Stimulated activated naive B cell treated with anti-CD40 and anti-IgM and Interleukin-4, amounts not matched to agents 10 μg/mL and 1 μg/mL and 100 μg/mL, for 72 hours (primary cell): ENCODE measurements around the gene C17orf58.
A peak's percentile ranks its signal among the peaks of the same experiment; 100 is the strongest.
"Not testable (repeated sequence)": the region's sequence is repeated elsewhere in the genome, so short reads cannot be mapped to it uniquely, and the experiment has no call there.

Experiments
- ATAC-seq, 2 donors: fragments of 150-1000 bp; cut with Tn5 transposase; replicated peaks; 2 replicates each; pipeline ENCODE4 v1.10.0; 2021; ENCODE audit warnings: moderate library complexity in 1 of 2
- DNase-seq: peaks from one replicate; pipeline ENCODE4 v3.0.0; 2021
- H3K27ac Mint-ChIP-seq: one replicate; pipeline ENCODE4 v1.8.0; 2022; ENCODE audit warnings: mild to moderate bottlenecking, mixed read lengths
- H3K27me3 Mint-ChIP-seq, 2 donors: one replicate each; pipeline ENCODE4 v1.8.0; 2022; ENCODE audit warnings: mixed read lengths in 2 of 2
- H3K36me3 Mint-ChIP-seq, 2 donors: one replicate each; pipeline ENCODE4 v1.8.0; 2022; ENCODE audit warnings: mixed read lengths in 2 of 2, mild to moderate bottlenecking in 1 of 2
- H3K4me1 Mint-ChIP-seq, 2 donors: one replicate each; pipeline ENCODE4 v1.8.0; 2022; ENCODE audit warnings: mixed read lengths in 2 of 2, mild to moderate bottlenecking in 1 of 2
- H3K4me3 Mint-ChIP-seq, 2 donors: one replicate each; pipeline ENCODE4 v1.8.0; 2022; ENCODE audit warnings: mild to moderate bottlenecking in 2 of 2, mixed read lengths in 2 of 2, moderate library complexity in 1 of 2
- H3K9me3 Mint-ChIP-seq, 2 donors: one replicate each; pipeline ENCODE4 v1.8.0; 2022; ENCODE audit warnings: mixed read lengths in 2 of 2, mild to moderate bottlenecking in 1 of 2

Gene C17orf58

GRCh38 chr17:67993153-67993997, 2.9 kb downstream of the C17orf58 start:
- peaks cover 0 to 2% of the 10 kb centered on the region in 2 donors for H3K36me3 Mint-ChIP-seq
- H3K27ac Mint-ChIP-seq = peak overlapping the region; percentile 92
- H3K4me3 Mint-ChIP-seq = peak overlapping the region; percentile 93 to 97
- peak; percentile 75 to 88 for ATAC-seq
- DNase-seq = peak; percentile 74
- no peaks in the 10 kb centered on the region for H3K9me3 Mint-ChIP-seq
- peaks cover 23 to 40% of the 10 kb centered on the region in 2 donors for H3K4me1 Mint-ChIP-seq
- H3K27me3 Mint-ChIP-seq = peaks cover 8 to 22% of the 10 kb centered on the region in 2 donors

GRCh38 chr17:67992548-67993152, 3.6 kb downstream of the C17orf58 start:
- DNase-seq (no peak), ATAC-seq (peak in 1 of 2 donors; percentile 10)
- Mint-ChIP-seq H3K36me3 (peaks cover 0 to 2% of the 10 kb centered on the region in 2 donors), H3K27ac (peak overlapping the region; percentile 92), H3K4me3 (peak overlapping the region; percentile 87 to 93), H3K4me1 (peaks cover 23 to 40% of the 10 kb centered on the region in 2 donors), H3K27me3 (peaks cover 8 to 22% of the 10 kb centered on the region in 2 donors), H3K9me3 (no peaks in the 10 kb centered on the region)

GRCh38 chr17:67990909-67991308, 5.4 kb downstream of the C17orf58 start:
- ATAC-seq (no peak), DNase-seq (no peak)
- Mint-ChIP-seq H3K4me3 (no peak overlapping the region), H3K9me3 (no peaks in the 10 kb centered on the region), H3K4me1 (peaks cover 18 to 32% of the 10 kb centered on the region in 2 donors), H3K36me3 (no peaks in the 10 kb centered on the region), H3K27me3 (peaks cover 2 to 9% of the 10 kb centered on the region in 2 donors), H3K27ac (no peak overlapping the region)

GRCh38 chr17:67983383-67983688, 12.9 kb downstream of the C17orf58 start:
- no peaks in the 10 kb centered on the region for H3K27me3 Mint-ChIP-seq
- peaks cover 8 to 15% of the 10 kb centered on the region in 2 donors for H3K36me3 Mint-ChIP-seq
- no peak overlapping the region for H3K27ac Mint-ChIP-seq
- no peaks in the 10 kb centered on the region for H3K9me3 Mint-ChIP-seq
- H3K4me3 Mint-ChIP-seq = no peak overlapping the region
- no peak for ATAC-seq
- H3K4me1 Mint-ChIP-seq = peaks cover 4 to 14% of the 10 kb centered on the region in 2 donors
- no peak for DNase-seq

GRCh38 chr17:67982686-67983382, 13.4 kb downstream of the C17orf58 start:
- DNase-seq (no peak), ATAC-seq (no peak)
- Mint-ChIP-seq H3K4me3 (no peak overlapping the region), H3K27ac (no peak overlapping the region), H3K9me3 (no peaks in the 10 kb centered on the region), H3K27me3 (no peaks in the 10 kb centered on the region), H3K4me1 (peaks cover 4 to 16% of the 10 kb centered on the region in 2 donors), H3K36me3 (peaks cover 10 to 15% of the 10 kb centered on the region in 2 donors)

GRCh38 chr17:67982034-67982640, 14.1 kb downstream of the C17orf58 start:
- H3K9me3 Mint-ChIP-seq = no peaks in the 10 kb centered on the region
- no peak for ATAC-seq

GRCh38 chr17:67980883-67981282, 15.4 kb downstream of the C17orf58 start:
- peaks cover 12 to 19% of the 10 kb centered on the region in 2 donors for H3K36me3 Mint-ChIP-seq
- H3K9me3 Mint-ChIP-seq, H3K27ac Mint-ChIP-seq, H3K27me3 Mint-ChIP-seq, DNase-seq, H3K4me3 Mint-ChIP-seq: not testable (repeated sequence)
- H3K4me1 Mint-ChIP-seq = peaks cover 4 to 16% of the 10 kb centered on the region in 2 donors
- ATAC-seq = peak in 1 of 2 donors; percentile 44

More at GRCh38 chr17:67982034-67982640, 14.1 kb downstream of the C17orf58 start:
- H3K4me1 Mint-ChIP-seq = peaks cover 4 to 16% of the 10 kb centered on the region in 2 donors
- H3K27me3 Mint-ChIP-seq = no peaks in the 10 kb centered on the region
- peaks cover 12 to 15% of the 10 kb centered on the region in 2 donors for H3K36me3 Mint-ChIP-seq
- H3K4me3 Mint-ChIP-seq = no peak overlapping the region
- no peak for DNase-seq
- H3K27ac Mint-ChIP-seq = no peak overlapping the region

- DNase-seq (no peak), ATAC-seq (peak in 1 of 2 donors; percentile 14)
- Mint-ChIP-seq H3K27ac (peak overlapping the region; percentile 1), H3K9me3 (no peaks in the 10 kb centered on the region), H3K36me3 (peaks cover 12 to 22% of the 10 kb centered on the region in 2 donors), H3K4me3 (no peak overlapping the region), H3K27me3 (no peaks in the 10 kb centered on the region), H3K4me1 (peaks cover 4 to 16% of the 10 kb centered on the region in 2 donors)
These were observed 15.8 kb downstream of the C17orf58 start for GRCh38 chr17:67980456-67980855.

- not testable (repeated sequence) for H3K4me3 Mint-ChIP-seq
These were observed 20.0 kb downstream of the C17orf58 start for GRCh38 chr17:67976306-67976705.

GRCh38 chr17:67974598-67975066, 21.6 kb downstream of the C17orf58 start:
- ATAC-seq (no peak), DNase-seq (no peak)
- no peak overlapping the region for H3K4me3 Mint-ChIP-seq
- H3K27me3 Mint-ChIP-seq = no peaks in the 10 kb centered on the region
- H3K36me3 Mint-ChIP-seq = peaks cover 13 to 27% of the 10 kb centered on the region in 2 donors
- H3K4me1 Mint-ChIP-seq = peaks cover 2 to 7% of the 10 kb centered on the region in 2 donors
- H3K9me3 Mint-ChIP-seq = no peaks in the 10 kb centered on the region
- peak overlapping the region; percentile 59 for H3K27ac Mint-ChIP-seq

More at GRCh38 chr17:67976306-67976705, 20.0 kb downstream of the C17orf58 start:
- Mint-ChIP-seq H3K36me3 (peaks cover 17 to 34% of the 10 kb centered on the region in 2 donors), H3K4me1 (peaks cover 4 to 16% of the 10 kb centered on the region in 2 donors)
- not testable (repeated sequence) for ATAC-seq, H3K27ac Mint-ChIP-seq, H3K9me3 Mint-ChIP-seq, DNase-seq, H3K27me3 Mint-ChIP-seq

GRCh38 chr17:67974185-67974584, 22.1 kb downstream of the C17orf58 start:
- no peaks in the 10 kb centered on the region for H3K27me3 Mint-ChIP-seq
- peaks cover 2 to 7% of the 10 kb centered on the region in 2 donors for H3K4me1 Mint-ChIP-seq
- DNase-seq (no peak), ATAC-seq (no peak)
- H3K4me3 Mint-ChIP-seq = no peak overlapping the region
- peaks cover 13 to 27% of the 10 kb centered on the region in 2 donors for H3K36me3 Mint-ChIP-seq
- H3K27ac Mint-ChIP-seq = no peak overlapping the region
- H3K9me3 Mint-ChIP-seq = no peaks in the 10 kb centered on the region

GRCh38 chr17:67970783-67971182, 25.5 kb downstream of the C17orf58 start:
- Mint-ChIP-seq H3K4me1 (no peaks in the 10 kb centered on the region), H3K27ac (no peak overlapping the region), H3K9me3 (no peaks in the 10 kb centered on the region), H3K27me3 (no peaks in the 10 kb centered on the region), H3K36me3 (peaks cover 12 to 23% of the 10 kb centered on the region in 2 donors), H3K4me3 (no peak overlapping the region)
- no peak for DNase-seq
- no peak for ATAC-seq

GRCh38 chr17:67963145-67963572, 33.1 kb downstream of the C17orf58 start:
- DNase-seq = peak; percentile 37
- not testable (repeated sequence) for H3K9me3 Mint-ChIP-seq, H3K4me1 Mint-ChIP-seq, H3K4me3 Mint-ChIP-seq, H3K27me3 Mint-ChIP-seq
- Mint-ChIP-seq H3K36me3 (peaks cover 22 to 46% of the 10 kb centered on the region in 2 donors), H3K27ac (peak overlapping the region; percentile 61)
- peak; percentile 82 to 91 for ATAC-seq

GRCh38 chr17:67962156-67962555, 34.1 kb downstream of the C17orf58 start:
- H3K4me3 Mint-ChIP-seq, DNase-seq, H3K27me3 Mint-ChIP-seq, H3K9me3 Mint-ChIP-seq, H3K4me1 Mint-ChIP-seq: not testable (repeated sequence)
- Mint-ChIP-seq H3K36me3 (peaks cover 22 to 46% of the 10 kb centered on the region in 2 donors), H3K27ac (peak overlapping the region; percentile 47)
- ATAC-seq = peak in 1 of 2 donors; percentile 16
